SU-DHL-6 (cell line): ENCODE measurements around the gene GJA3.

Experiments
- EZH2phosphoT487 ChIP-seq: fragments of 200-600 bp; sonication (generic), shearing (Covaris generic); conservative IDR thresholded peaks from 2 replicates; pipeline ENCODE4 v1.6.1; 2018; ENCODE audit warnings: mild to moderate bottlenecking, antibody characterized with exemption, low read length, moderate library complexity, mixed read lengths
- TF ChIP-seq, protein P1 (sequence below): fragments of 200-600 bp; sonication (generic); IDR thresholded peaks from one replicate; pipeline ENCODE4 v1.5.1; 2017; ENCODE audit warnings: antibody characterized with exemption, mild to moderate bottlenecking, low read length, moderate library complexity; ENCODE audit not compliant: insufficient read depth, poor library complexity, severe bottlenecking

- TF ChIP-seq, protein P1, sequence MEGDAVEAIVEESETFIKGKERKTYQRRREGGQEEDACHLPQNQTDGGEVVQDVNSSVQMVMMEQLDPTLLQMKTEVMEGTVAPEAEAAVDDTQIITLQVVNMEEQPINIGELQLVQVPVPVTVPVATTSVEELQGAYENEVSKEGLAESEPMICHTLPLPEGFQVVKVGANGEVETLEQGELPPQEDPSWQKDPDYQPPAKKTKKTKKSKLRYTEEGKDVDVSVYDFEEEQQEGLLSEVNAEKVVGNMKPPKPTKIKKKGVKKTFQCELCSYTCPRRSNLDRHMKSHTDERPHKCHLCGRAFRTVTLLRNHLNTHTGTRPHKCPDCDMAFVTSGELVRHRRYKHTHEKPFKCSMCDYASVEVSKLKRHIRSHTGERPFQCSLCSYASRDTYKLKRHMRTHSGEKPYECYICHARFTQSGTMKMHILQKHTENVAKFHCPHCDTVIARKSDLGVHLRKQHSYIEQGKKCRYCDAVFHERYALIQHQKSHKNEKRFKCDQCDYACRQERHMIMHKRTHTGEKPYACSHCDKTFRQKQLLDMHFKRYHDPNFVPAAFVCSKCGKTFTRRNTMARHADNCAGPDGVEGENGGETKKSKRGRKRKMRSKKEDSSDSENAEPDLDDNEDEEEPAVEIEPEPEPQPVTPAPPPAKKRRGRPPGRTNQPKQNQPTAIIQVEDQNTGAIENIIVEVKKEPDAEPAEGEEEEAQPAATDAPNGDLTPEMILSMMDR = no peak
- TF ChIP-seq EZH2phosphoT487 = no peak
These were observed 16.6 kb downstream of the GJA3 start for GRCh38 chr13:20144141-20144850.
